Common myeloid progenitor, CD34-positive (primary cell): ENCODE data around the gene PRCC.

Experiments used
- CTCF ChIA-PET: fragments of 350-600 bp; sonication (Branson Sonifier 250); formaldehyde crosslinking; loops from one replicate; lab custom pipeline; 2021; ENCODE audit warnings: antibody characterized with exemption; lab: Charles Lee
- POLR2A ChIA-PET: fragments of 350-600 bp; sonication (Branson Sonifier 250); formaldehyde crosslinking; loops from one replicate; lab custom pipeline; 2021; ENCODE audit warnings: antibody characterized with exemption; lab: Charles Lee
- DNase-seq, 3 donors: peaks; one replicate each; pipeline versions ENCODE4 v3.0.0 to v3.0.0-alpha.2; 2013
- H3K27ac ChIP-seq, 2 experiments: 1 replicate in 1 of 2; 2 replicates in 1 of 2; pipeline ENCODE4 v1.7.0; 2013; ENCODE audit warnings: inconsistent platforms in 2 of 2, low read length in 2 of 2, mild to moderate bottlenecking in 2 of 2, low read depth in 1 of 2, moderate library complexity in 1 of 2; ENCODE audit not compliant: severe bottlenecking in 2 of 2, insufficient read depth in 1 of 2, poor library complexity in 1 of 2
- H3K27me3 ChIP-seq, 5 experiments: replicated peaks in 2 of 5; 1 replicate in 3 of 5; 2 replicates in 2 of 5; pipeline versions ENCODE4 v1.6.1 to v1.7.0; 2013; ENCODE audit warnings: low read length in 4 of 5, mild to moderate bottlenecking in 2 of 5, moderate library complexity in 2 of 5, inconsistent platforms in 1 of 5; ENCODE audit not compliant: insufficient read depth in 5 of 5, control insufficient read depth in 4 of 5
- H3K36me3 ChIP-seq, 4 experiments: 1 replicate in 2 of 4; 2 replicates in 2 of 4; pipeline versions ENCODE4 v1.6.1 to v1.7.0; 2013; ENCODE audit warnings: low read length in 3 of 4, control low read depth in 1 of 4, mild to moderate bottlenecking in 1 of 4; ENCODE audit not compliant: control insufficient read depth in 4 of 4, insufficient read depth in 4 of 4
- H3K4me1 ChIP-seq, 4 experiments: 1 replicate in 3 of 4; 2 replicates in 1 of 4; pipeline versions ENCODE4 v1.6.1 to v1.7.1; 2013; ENCODE audit warnings: low read length in 3 of 4, mild to moderate bottlenecking in 3 of 4, control low read depth in 1 of 4, inconsistent platforms in 1 of 4, moderate library complexity in 1 of 4; ENCODE audit not compliant: control insufficient read depth in 4 of 4, insufficient read depth in 4 of 4; ENCODE audit errors: control extremely low read depth in 1 of 4
- H3K4me3 ChIP-seq, 7 experiments: 1 replicate in 4 of 7; 2 replicates in 3 of 7; pipeline versions ENCODE4 v1.5.1 to v1.7.0; 2013; ENCODE audit warnings: mild to moderate bottlenecking in 7 of 7, low read length in 6 of 7, moderate library complexity in 6 of 7, inconsistent platforms in 2 of 7, low read depth in 2 of 7, control low read depth in 1 of 7; ENCODE audit not compliant: insufficient read depth in 4 of 7, control insufficient read depth in 1 of 7; ENCODE audit errors: extremely low read depth in 1 of 7
- H3K9me3 ChIP-seq, 5 experiments: 1 replicate in 4 of 5; 2 replicates in 1 of 5; pipeline versions ENCODE4 v1.6.1 to v1.7.1; 2013; ENCODE audit warnings: low read length in 4 of 5, mild to moderate bottlenecking in 2 of 5, inconsistent platforms in 1 of 5, low read depth in 1 of 5, moderate library complexity in 1 of 5; ENCODE audit not compliant: control insufficient read depth in 4 of 5, insufficient read depth in 2 of 5; ENCODE audit errors: control extremely low read depth in 1 of 5
- WGBS: methylation state at CpG from one replicate; pipeline ENCODE4 v1.1.5; 2013; ENCODE audit not compliant: insufficient coverage; 5-methylcytosine and 5-hydroxymethylcytosine counted together

Gene PRCC

GRCh38 chr1:156806512-156807440 is 39.4 kb downstream of the PRCC start:
- peaks cover 0 to 16% (median 9%) of the 10 kb centered on the region in 4 experiments for H3K4me1 ChIP-seq
- peaks cover 0 to 8% (median 5%) of the 10 kb centered on the region in 4 experiments for H3K36me3 ChIP-seq
- CTCF ChIA-PET = interaction anchor here (0.9 to 21.9 kb wide), 9 partner anchors 9 to 85 kb away, joined by 3 to 282 read pairs (median 7); partner anchors contain the start of genes INSRR, ISG20L2, METTL25B and NTRK1
- H3K9me3 ChIP-seq = no peaks in the 10 kb centered on the region
- WGBS = 95% methylated on average over 6 of the region's 7 CpGs
- POLR2A ChIA-PET = no interaction called here
- H3K4me3 ChIP-seq = no peak overlapping the region
- no peak overlapping the region for H3K27ac ChIP-seq
- DNase-seq = no peak
- H3K27me3 ChIP-seq = no peaks in the 10 kb centered on the region

- ChIA-PET POLR2A (interaction anchor here (0.7 kb wide), 1 partner anchor 26 kb away, joined by 3 read pairs; no protein-coding TSS in a partner anchor), CTCF (interaction anchor here (0.7 to 21.9 kb wide), 12 partner anchors 8 to 81 kb away, joined by 3 to 282 read pairs (median 4); partner anchors contain the start of genes INSRR, ISG20L2, METTL25B and NTRK1)
- Histone ChIP-seq H3K4me3 (no peak overlapping the region), H3K27me3 (no peaks in the 10 kb centered on the region), H3K9me3 (no peaks in the 10 kb centered on the region), H3K4me1 (peaks cover 0 to 16% (median 9%) of the 10 kb centered on the region in 4 experiments), H3K36me3 (peaks cover 0 to 4% (median 1%) of the 10 kb centered on the region in 4 experiments), H3K27ac (no peak overlapping the region)
- peak in 2 of 3 donors; percentile 28 to 33 for DNase-seq
- WGBS = 80% methylated on average over 2 of the region's 2 CpGs
Measured at GRCh38 chr1:156807627-156808026, 40.3 kb downstream of the PRCC start.

- 95% methylated on average over 15 of the region's 16 CpGs for WGBS
- Histone ChIP-seq H3K27me3 (peaks cover 0 to 3% (median 0%) of the 10 kb centered on the region in 5 experiments), H3K27ac (no peak overlapping the region), H3K4me1 (peaks cover 0 to 19% (median 10%) of the 10 kb centered on the region in 4 experiments), H3K4me3 (no peak overlapping the region), H3K36me3 (peaks cover 0 to 4% (median 1%) of the 10 kb centered on the region in 4 experiments), H3K9me3 (no peaks in the 10 kb centered on the region)
- DNase-seq = no peak
- POLR2A ChIA-PET = interaction anchor here (0.7 kb wide), 1 partner anchor 27 kb away, joined by 3 read pairs; no protein-coding TSS in a partner anchor
- CTCF ChIA-PET = interaction anchor here (0.7 to 21.9 kb wide), 12 partner anchors 9 to 119 kb away, joined by 3 to 282 read pairs (median 4); partner anchors contain the start of genes INSRR, NTRK1 and SH2D2A
Measured at GRCh38 chr1:156808186-156809030, 41.1 kb downstream of the PRCC start.

GRCh38 chr1:156809281-156809680 is 41.9 kb downstream of the PRCC start:
- Histone ChIP-seq H3K27me3 (peaks cover 0 to 4% (median 0%) of the 10 kb centered on the region in 5 experiments), H3K4me3 (no peak overlapping the region), H3K9me3 (no peaks in the 10 kb centered on the region), H3K36me3 (peaks cover 0 to 4% (median 1%) of the 10 kb centered on the region in 4 experiments), H3K27ac (no peak overlapping the region), H3K4me1 (peaks cover 0 to 23% (median 16%) of the 10 kb centered on the region in 4 experiments)
- 96% methylated on average over 7 of the region's 10 CpGs for WGBS
- DNase-seq = no peak
- ChIA-PET POLR2A (no interaction called here), CTCF (interaction anchor here (1.1 to 21.9 kb wide), 3 partner anchors 18 to 120 kb away, joined by 3 to 282 read pairs (median 4); partner anchors contain the start of genes INSRR and NTRK1)

- no peak overlapping the region for H3K27ac ChIP-seq
- peaks cover 0 to 21% (median 13%) of the 10 kb centered on the region in 4 experiments for H3K4me1 ChIP-seq
- peaks cover 0 to 4% (median 0%) of the 10 kb centered on the region in 5 experiments for H3K27me3 ChIP-seq
- 100% methylated on average over 6 of the region's 7 CpGs for WGBS
- H3K36me3 ChIP-seq = peaks cover 0 to 4% (median 1%) of the 10 kb centered on the region in 4 experiments
- POLR2A ChIA-PET = no interaction called here
- no peaks in the 10 kb centered on the region for H3K9me3 ChIP-seq
- no peak overlapping the region for H3K4me3 ChIP-seq
- CTCF ChIA-PET = interaction anchor here (0.8 to 21.9 kb wide), 6 partner anchors 13 to 121 kb away, joined by 3 to 282 read pairs (median 4); partner anchors contain the start of genes INSRR and NTRK1
- no peak for DNase-seq
Measured at GRCh38 chr1:156809711-156810366, 42.5 kb downstream of the PRCC start.

- Histone ChIP-seq H3K36me3 (peaks cover 0 to 4% (median 1%) of the 10 kb centered on the region in 4 experiments), H3K9me3 (no peaks in the 10 kb centered on the region), H3K27me3 (peaks cover 0 to 4% (median 0%) of the 10 kb centered on the region in 5 experiments), H3K27ac (no peak overlapping the region), H3K4me3 (no peak overlapping the region), H3K4me1 (peaks cover 0 to 26% (median 21%) of the 10 kb centered on the region in 4 experiments)
- 91% methylated on average over 4 of the region's 4 CpGs for WGBS
- POLR2A ChIA-PET = no interaction called here
- CTCF ChIA-PET = interaction anchor here (1.2 to 3.0 kb wide), 4 partner anchors 15 to 47 kb away, joined by 3 to 11 read pairs (median 4); no protein-coding TSS in a partner anchor
- no peak for DNase-seq
Measured at GRCh38 chr1:156811168-156811567, 43.8 kb downstream of the PRCC start.
